Measurements from ENCODE around the gene RBBP8NL. TPM values are rescaled to one million over a fixed set of nuclear protein-coding genes. Genes with fewer than 3 reads are reported as not detected.

The RBBP8NL gene
- total RNA-seq, 2 donors from 2014 or later = 0.40 TPM; not detected in 1

GRCh38 chr20:62418709-62419487 lies 8.4 kb downstream of the RBBP8NL start:
- Histone ChIP-seq H3K9me3 (ENCODE audit: control insufficient read depth, low read length) (no peaks in the 10 kb centered on the region), H3K4me3 (ENCODE audit: low read length) (no peak overlapping the region), H3K9ac (ENCODE audit: extremely low read depth, low read length, poor library complexity, severe bottlenecking) (no peak overlapping the region), H3K4me1 (ENCODE audit: control insufficient read depth, insufficient read depth, low read length) (no peaks in the 10 kb centered on the region), H3K27ac (ENCODE audit: low read depth, low read length) (no peak overlapping the region), H3K36me3 (ENCODE audit: control insufficient read depth, insufficient read depth, low read length) (no peaks in the 10 kb centered on the region), H3K27me3 (ENCODE audit: control insufficient read depth, insufficient read depth, low read length, poor library complexity, severe bottlenecking) (no peaks in the 10 kb centered on the region)
- 87 to 91% methylated on average over 8 to 19 of the region's 19 CpGs for WGBS, 2 experiments (ENCODE audit: insufficient coverage in 1 of 2, insufficient read length in 1 of 2)
- DNase-seq = no peak
- Mint-ChIP-seq H3K36me3 (ENCODE audit: low read depth) (no peaks in the 10 kb centered on the region), H3K27me3 (ENCODE audit: insufficient read depth) (no peaks in the 10 kb centered on the region), H3K9me3 (no peaks in the 10 kb centered on the region), H3K4me3 (no peak overlapping the region), H3K27ac (no peak overlapping the region), H3K4me1 (no peaks in the 10 kb centered on the region)
- no peak for TF ChIP-seq CTCF (conservative IDR thresholded peaks at IDR 0.05)

- no peaks in the 10 kb centered on the region for H3K9me3 ChIP-seq (ENCODE audit: control insufficient read depth, low read length)
- no peaks in the 10 kb centered on the region for H3K27me3 ChIP-seq (ENCODE audit: control insufficient read depth, insufficient read depth, low read length, poor library complexity, severe bottlenecking)
- no peak for DNase-seq
- H3K4me3 Mint-ChIP-seq = no peak overlapping the region
- no peak overlapping the region for H3K4me3 ChIP-seq (ENCODE audit: low read length)
- no peak overlapping the region for H3K9ac ChIP-seq (ENCODE audit: extremely low read depth, low read length, poor library complexity, severe bottlenecking)
- no peak overlapping the region for H3K27ac Mint-ChIP-seq
- H3K27me3 Mint-ChIP-seq (ENCODE audit: insufficient read depth) = no peaks in the 10 kb centered on the region
- TF ChIP-seq CTCF (conservative IDR thresholded peaks at IDR 0.05) = no peak
- no peaks in the 10 kb centered on the region for H3K36me3 ChIP-seq (ENCODE audit: control insufficient read depth, insufficient read depth, low read length)
- no peaks in the 10 kb centered on the region for H3K9me3 Mint-ChIP-seq
- H3K4me1 ChIP-seq (ENCODE audit: control insufficient read depth, insufficient read depth, low read length) = no peaks in the 10 kb centered on the region
- no peaks in the 10 kb centered on the region for H3K36me3 Mint-ChIP-seq (ENCODE audit: low read depth)
- no peaks in the 10 kb centered on the region for H3K4me1 Mint-ChIP-seq
- WGBS, 2 experiments (ENCODE audit: insufficient coverage in 1 of 2, insufficient read length in 1 of 2) = 91 to 92% methylated on average over 15 to 25 of the region's 25 CpGs
- no peak overlapping the region for H3K27ac ChIP-seq (ENCODE audit: low read depth, low read length)
These were observed 9.2 kb downstream of the RBBP8NL start for GRCh38 chr20:62417981-62418708.

- no peaks in the 10 kb centered on the region for H3K27me3 Mint-ChIP-seq (ENCODE audit: insufficient read depth)
- Histone ChIP-seq H3K4me3 (ENCODE audit: low read length) (no peak overlapping the region), H3K9me3 (ENCODE audit: control insufficient read depth, low read length) (no peaks in the 10 kb centered on the region), H3K4me1 (ENCODE audit: control insufficient read depth, insufficient read depth, low read length) (no peaks in the 10 kb centered on the region), H3K27me3 (ENCODE audit: control insufficient read depth, insufficient read depth, low read length, poor library complexity, severe bottlenecking) (no peaks in the 10 kb centered on the region), H3K36me3 (ENCODE audit: control insufficient read depth, insufficient read depth, low read length) (no peaks in the 10 kb centered on the region), H3K9ac (ENCODE audit: extremely low read depth, low read length, poor library complexity, severe bottlenecking) (no peak overlapping the region), H3K27ac (ENCODE audit: low read depth, low read length) (no peak overlapping the region)
- no peak for DNase-seq
- no peaks in the 10 kb centered on the region for H3K4me1 Mint-ChIP-seq
- no peaks in the 10 kb centered on the region for H3K36me3 Mint-ChIP-seq (ENCODE audit: low read depth)
- H3K4me3 Mint-ChIP-seq = no peak overlapping the region
- no peaks in the 10 kb centered on the region for H3K9me3 Mint-ChIP-seq
- H3K27ac Mint-ChIP-seq = no peak overlapping the region
- no peak for TF ChIP-seq CTCF (conservative IDR thresholded peaks at IDR 0.05)
- 90 to 92% methylated on average over 20 to 42 of the region's 43 CpGs for WGBS, 2 experiments (ENCODE audit: insufficient coverage in 1 of 2, insufficient read length in 1 of 2)
These were observed 10.4 kb downstream of the RBBP8NL start for GRCh38 chr20:62416651-62417637.
